WTC11 (cell line): ENCODE results near the gene MEA1. TPM values are rescaled to one million over a fixed set of nuclear protein-coding genes. Genes with fewer than 3 reads are reported as not detected.

Experiments
- ATAC-seq: fragments of 200-7000 bp; cut with Tn5 transposase; 2 replicates; pipeline ENCODE4 v1.10.0; 2021; ENCODE audit warnings: mild to moderate bottlenecking, moderate library complexity
- CTCF ChIA-PET: fragments of 300-600 bp; sonication (Branson Sonifier 250); formaldehyde crosslinking; loops from one replicate; lab custom pipeline; 2021; ENCODE audit warnings: antibody characterized with exemption; lab: Charles Lee
- POLR2A ChIA-PET: fragments of 350-600 bp; sonication (Branson Sonifier 250); formaldehyde crosslinking; loops from one replicate; lab custom pipeline; 2021; ENCODE audit warnings: antibody characterized with exemption; lab: Charles Lee
- DNase-seq: peaks from one replicate; pipeline ENCODE4 v3.0.0; 2021; ENCODE audit warnings: low spot score
- H3K27ac Mint-ChIP-seq: 2 replicates; pipeline ENCODE4 v1.8.0; 2021; ENCODE audit warnings: mixed read lengths
- H3K27me3 Mint-ChIP-seq: 2 replicates; pipeline ENCODE4 v1.8.0; 2021; ENCODE audit warnings: low read depth, mild to moderate bottlenecking, moderate library complexity, mixed read lengths
- H3K36me3 Mint-ChIP-seq: 2 replicates; pipeline ENCODE4 v1.8.0; 2021; ENCODE audit warnings: mixed read lengths
- H3K4me1 Mint-ChIP-seq: 2 replicates; pipeline ENCODE4 v1.8.0; 2022; ENCODE audit warnings: mixed read lengths
- H3K4me3 Mint-ChIP-seq: 2 replicates; pipeline ENCODE4 v1.8.0; 2021; ENCODE audit warnings: mild to moderate bottlenecking, moderate library complexity, mixed read lengths
- H3K9me3 Mint-ChIP-seq: 2 replicates; pipeline ENCODE4 v1.8.0; 2021; ENCODE audit warnings: mixed read lengths
- CREM ChIP-seq: sonication (generic); formaldehyde crosslinking; IDR thresholded peaks from 2 replicates; pipeline ENCODE4 v1.8.1; 2022; ENCODE audit warnings: mild to moderate bottlenecking, missing genetic modification reagents, moderate library complexity
- ESRRA ChIP-seq: sonication (generic); formaldehyde crosslinking; IDR thresholded peaks from 2 replicates; pipeline ENCODE4 v1.8.1; 2022; ENCODE audit warnings: mild to moderate bottlenecking, missing genetic modification reagents, borderline replicate concordance
- FOXJ3 ChIP-seq: sonication (generic); formaldehyde crosslinking; IDR thresholded peaks from 2 replicates; pipeline ENCODE4 v1.9.0; 2021; ENCODE audit warnings: missing genetic modification reagents, mild to moderate bottlenecking, borderline replicate concordance
- FOXP1 ChIP-seq: sonication (generic); formaldehyde crosslinking; IDR thresholded peaks from 2 replicates; pipeline ENCODE4 v1.8.0; 2022; ENCODE audit warnings: missing genetic modification reagents, mild to moderate bottlenecking, moderate library complexity, borderline replicate concordance
- GTF2I ChIP-seq: fragments of 250-450 bp; sonication (Bioruptor Pico); conservative IDR thresholded peaks from 2 replicates; pipeline ENCODE4 v1.4.0; 2021; ENCODE audit warnings: mild to moderate bottlenecking
- JAZF1 ChIP-seq: fragments of 250-450 bp; sonication (Bioruptor Pico); IDR thresholded peaks from 2 replicates; pipeline ENCODE4 v1.9.0; 2021; ENCODE audit warnings: moderate library complexity, mild to moderate bottlenecking, inconsistent platforms
- NFE2L1 ChIP-seq: sonication (generic); formaldehyde crosslinking; IDR thresholded peaks from 2 replicates; pipeline ENCODE4 v1.8.1; 2023; ENCODE audit warnings: missing genetic modification reagents
- NR1H2 ChIP-seq: sonication (generic); formaldehyde crosslinking; IDR thresholded peaks from 2 replicates; pipeline ENCODE4 v1.9.0; 2021; ENCODE audit warnings: mild to moderate bottlenecking, moderate library complexity, missing genetic modification reagents
- OVOL2 ChIP-seq: fragments of 250-450 bp; sonication (Bioruptor Pico); IDR thresholded peaks from 2 replicates; pipeline ENCODE4 v1.9.0; 2021; ENCODE audit warnings: mild to moderate bottlenecking, borderline replicate concordance
- PRRX2 ChIP-seq: fragments of 250-450 bp; sonication (Bioruptor Pico); IDR thresholded peaks from 2 replicates; pipeline ENCODE4 v1.8.0; 2021; ENCODE audit warnings: mild to moderate bottlenecking
- RELA ChIP-seq: sonication (generic); formaldehyde crosslinking; IDR thresholded peaks from 2 replicates; pipeline ENCODE4 v1.8.1; 2022; ENCODE audit warnings: missing genetic modification reagents, mild to moderate bottlenecking, borderline replicate concordance
- SOX15 ChIP-seq: fragments of 250-450 bp; sonication (Bioruptor Pico); IDR thresholded peaks from 2 replicates; pipeline ENCODE4 v1.9.0; 2021; ENCODE audit warnings: mild to moderate bottlenecking
- TEAD1 ChIP-seq: sonication (generic); formaldehyde crosslinking; IDR thresholded peaks from 2 replicates; pipeline ENCODE4 v1.8.0; 2022; ENCODE audit warnings: mild to moderate bottlenecking, missing genetic modification reagents
- ZNF138 ChIP-seq: sonication (generic); formaldehyde crosslinking; conservative IDR thresholded peaks from 2 replicates; pipeline ENCODE4 v1.8.1; 2022; ENCODE audit warnings: mild to moderate bottlenecking, moderate library complexity, missing genetic modification reagents
- ZNF219 ChIP-seq: sonication (generic); formaldehyde crosslinking; IDR thresholded peaks from 2 replicates; pipeline ENCODE4 v1.8.0; 2023; ENCODE audit warnings: missing genetic modification reagents, mild to moderate bottlenecking, borderline replicate concordance
- ZNF263 ChIP-seq: sonication (generic); formaldehyde crosslinking; IDR thresholded peaks from 2 replicates; pipeline ENCODE4 v1.8.1; 2022; ENCODE audit warnings: low read depth, mild to moderate bottlenecking, moderate library complexity, missing genetic modification reagents
- ZNF396 ChIP-seq: fragments of 250-450 bp; sonication (Bioruptor Pico); IDR thresholded peaks from 2 replicates; pipeline ENCODE4 v1.8.0; 2021; ENCODE audit warnings: mild to moderate bottlenecking, moderate library complexity, borderline replicate concordance
- total RNA-seq: library from RNA; stranded (reverse); gene quantifications from 3 replicates; pipeline ENCODE4 v1.2.3, GENCODE V29; 2021
- TF ChIP-seq, protein P1 (sequence below): sonication (generic); formaldehyde crosslinking; IDR thresholded peaks from 2 replicates; pipeline ENCODE4 v1.8.1; 2023; ENCODE audit warnings: mild to moderate bottlenecking, moderate library complexity, missing genetic modification reagents
- TF ChIP-seq, protein P2 (sequence below): sonication (generic); formaldehyde crosslinking; IDR thresholded peaks from 2 replicates; pipeline ENCODE4 v1.8.1; 2022; ENCODE audit warnings: mild to moderate bottlenecking, moderate library complexity, missing genetic modification reagents
- TF ChIP-seq, protein P3 (sequence below): sonication (generic); formaldehyde crosslinking; IDR thresholded peaks from 2 replicates; pipeline ENCODE4 v1.8.0; 2023; ENCODE audit warnings: missing genetic modification reagents
- TF ChIP-seq, protein P4 (sequence below): fragments of 250-450 bp; sonication (Bioruptor Pico); IDR thresholded peaks from 2 replicates; pipeline ENCODE4 v1.8.0; 2021; ENCODE audit warnings: mild to moderate bottlenecking
- TF ChIP-seq, protein P5 (sequence below): sonication (generic); formaldehyde crosslinking; IDR thresholded peaks from 2 replicates; pipeline ENCODE4 v1.8.1; 2022; ENCODE audit warnings: low read depth, missing genetic modification reagents, borderline replicate concordance
- TF ChIP-seq, protein P6 (sequence below): sonication (generic); formaldehyde crosslinking; IDR thresholded peaks from 2 replicates; pipeline ENCODE4 v1.8.0; 2022; ENCODE audit warnings: missing genetic modification reagents

MEA1 gene
- total RNA-seq, 1 experiment from 2014 or later, result 85.0 TPM

DNA sequence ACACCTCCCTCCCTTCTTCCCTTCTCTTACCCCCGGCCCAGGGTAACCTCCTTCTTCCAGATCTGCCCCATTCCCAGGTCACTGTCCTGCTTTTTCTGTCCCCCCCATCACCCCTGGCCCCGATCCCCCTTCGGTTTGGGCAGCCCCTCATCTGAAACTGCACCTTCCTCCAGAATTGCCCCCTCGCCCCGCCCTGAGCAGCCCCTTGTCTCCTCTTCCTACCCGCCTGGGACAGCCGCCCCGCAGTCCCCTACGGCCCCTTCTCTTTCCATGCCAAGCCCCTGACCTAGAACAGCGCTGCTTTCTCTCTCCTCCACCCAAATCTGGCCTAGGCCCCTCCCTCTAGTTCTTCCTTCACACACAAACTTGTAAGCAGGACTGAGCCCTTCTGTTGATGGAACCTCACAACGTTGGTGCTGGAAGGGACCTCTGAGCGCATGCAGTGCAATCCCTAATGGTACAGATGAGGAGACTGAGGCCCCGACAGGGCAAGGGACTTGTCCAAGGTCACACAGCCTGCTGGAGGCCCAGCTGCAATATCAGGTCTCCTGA lies 28.7 kb downstream of the MEA1 start:
- Mint-ChIP-seq H3K36me3 (peaks cover 5% of the 10 kb centered on the region), H3K4me1 (peaks cover 20% of the 10 kb centered on the region), H3K27me3 (no peaks in the 10 kb centered on the region), H3K4me3 (peak overlapping the region; percentile 79), H3K9me3 (no peaks in the 10 kb centered on the region), H3K27ac (no peak overlapping the region)
- ChIA-PET CTCF (interaction anchor here (0.9 to 1.9 kb wide), 6 partner anchors 11 to 86 kb away, joined by 3 to 14 read pairs (median 10); partner anchors contain the start of genes CNPY3, KLHDC3 and MEA1), POLR2A (interaction anchor here (0.5 to 1.6 kb wide), 4 partner anchors 11 to 94 kb away, joined by 4 to 9 read pairs (median 5); a partner anchor contains a TSS)
- TF ChIP-seq NFE2L1 (CRISPR knock-in tag) (no peak), FOXP1 (CRISPR knock-in tag) (no peak), PRRX2 (CRISPR knock-in tag) (no peak), GTF2I (0 out of 2 replicates have a peak, but pooled peaks have one; percentile 35)
- ATAC-seq (peak; percentile 4), DNase-seq (no peak)

DNA sequence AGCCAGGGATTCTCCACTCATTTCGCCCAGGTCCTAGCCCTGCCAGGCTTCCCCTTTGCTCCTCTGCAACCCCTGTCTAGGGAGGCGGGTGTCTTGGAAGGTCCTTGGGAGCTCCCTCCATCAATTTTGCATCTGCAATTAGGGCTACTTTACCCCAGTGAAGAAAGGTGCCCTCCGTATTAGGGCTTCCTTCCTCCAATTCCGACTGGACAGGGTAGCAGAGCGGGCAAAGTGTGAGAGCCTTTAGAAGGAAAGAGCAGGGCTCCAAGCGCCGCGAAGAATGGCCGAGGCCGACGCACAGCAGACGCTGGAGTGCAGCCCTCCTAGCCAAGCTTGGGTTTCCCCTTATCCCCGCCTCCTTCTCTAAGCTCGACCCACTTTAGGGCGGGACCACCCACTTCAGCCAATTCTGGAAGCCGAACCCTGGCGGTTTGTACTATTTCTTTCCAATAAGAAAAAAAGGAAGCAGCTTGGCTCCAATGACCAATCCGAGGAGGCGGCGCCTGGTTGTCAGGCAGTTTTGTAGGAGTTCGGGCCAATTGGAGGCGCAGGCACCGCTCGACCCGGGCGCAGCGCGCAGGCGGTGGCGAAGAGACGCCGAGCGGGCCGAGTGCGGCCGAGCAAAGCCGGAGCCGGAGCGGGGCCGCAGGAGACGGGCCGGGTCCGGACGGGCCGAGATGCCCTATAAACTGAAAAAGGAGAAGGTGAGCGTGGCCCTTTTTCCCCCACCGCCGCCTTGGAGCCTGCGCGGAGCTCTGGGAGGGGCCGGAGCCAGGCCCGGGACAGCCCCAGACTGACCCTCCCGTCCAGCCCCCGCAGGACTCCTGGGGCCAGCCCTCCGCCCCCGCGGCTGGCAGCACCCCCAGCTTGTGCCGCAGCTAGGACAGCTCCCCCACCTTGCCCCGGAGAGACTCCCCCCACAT lies 29.5 kb downstream of the MEA1 start, which contains the start of gene PPP2R5D:
PPP2R5D (plus strand) TSS at position 570 of the 923 bp plus-strand sequence; CDS start at position 678, 108 bp downstream.
- ATAC-seq (peak; percentile 97), DNase-seq (peak; percentile 98)
- H3K4me1 Mint-ChIP-seq, result peaks cover 27% of the 10 kb centered on the region
- H3K36me3 Mint-ChIP-seq, result peaks cover 1% of the 10 kb centered on the region; the same call in 1 of the 2 replicates
- H3K9me3 Mint-ChIP-seq, result no peaks in the 10 kb centered on the region
- H3K27ac Mint-ChIP-seq, result peak within 1 kb of the TSS; percentile 80
- H3K27me3 Mint-ChIP-seq, result no peaks in the 10 kb centered on the region
- H3K4me3 Mint-ChIP-seq, result peak within 1 kb of the TSS; percentile 79
- CTCF ChIA-PET, result interaction anchor here (0.8 to 1.9 kb wide), 9 partner anchors 12 to 245 kb away, joined by 3 to 14 read pairs (median 7); partner anchors contain the start of genes CNPY3, DNPH1, KLHDC3 and MEA1
- POLR2A ChIA-PET, result interaction anchor here (0.5 to 1.6 kb wide), 15 partner anchors 12 to 186 kb away, joined by 3 to 12 read pairs (median 5); partner anchors contain the start of genes CNPY3, KLC4, KLHDC3 and MEA1
- TF ChIP-seq, protein P1, sequence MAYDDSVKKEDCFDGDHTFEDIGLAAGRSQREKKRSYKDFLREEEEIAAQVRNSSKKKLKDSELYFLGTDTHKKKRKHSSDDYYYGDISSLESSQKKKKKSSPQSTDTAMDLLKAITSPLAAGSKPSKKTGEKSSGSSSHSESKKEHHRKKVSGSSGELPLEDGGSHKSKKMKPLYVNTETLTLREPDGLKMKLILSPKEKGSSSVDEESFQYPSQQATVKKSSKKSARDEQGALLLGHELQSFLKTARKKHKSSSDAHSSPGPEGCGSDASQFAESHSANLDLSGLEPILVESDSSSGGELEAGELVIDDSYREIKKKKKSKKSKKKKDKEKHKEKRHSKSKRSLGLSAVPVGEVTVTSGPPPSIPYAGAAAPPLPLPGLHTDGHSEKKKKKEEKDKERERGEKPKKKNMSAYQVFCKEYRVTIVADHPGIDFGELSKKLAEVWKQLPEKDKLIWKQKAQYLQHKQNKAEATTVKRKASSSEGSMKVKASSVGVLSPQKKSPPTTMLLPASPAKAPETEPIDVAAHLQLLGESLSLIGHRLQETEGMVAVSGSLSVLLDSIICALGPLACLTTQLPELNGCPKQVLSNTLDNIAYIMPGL, result 0 out of 2 replicates have a peak, but pooled peaks have one; percentile 16
- TF ChIP-seq TEAD1 (CRISPR knock-in tag) (no peak), SOX15 (no peak), ZNF138 (no peak), ESRRA (CRISPR knock-in tag) (no peak), RELA (CRISPR knock-in tag) (no peak), ZNF396 (no peak), FOXJ3 (no peak), CREM (CRISPR knock-in tag) (0 out of 2 replicates have a peak, but pooled peaks have one; percentile 22), NR1H2 (CRISPR knock-in tag) (no peak), ZNF263 (no peak), ZNF219 (CRISPR knock-in tag) (no peak), OVOL2 (CRISPR knock-in tag) (no peak), JAZF1 (CRISPR knock-in tag) (no peak)
- TF ChIP-seq, protein P2, sequence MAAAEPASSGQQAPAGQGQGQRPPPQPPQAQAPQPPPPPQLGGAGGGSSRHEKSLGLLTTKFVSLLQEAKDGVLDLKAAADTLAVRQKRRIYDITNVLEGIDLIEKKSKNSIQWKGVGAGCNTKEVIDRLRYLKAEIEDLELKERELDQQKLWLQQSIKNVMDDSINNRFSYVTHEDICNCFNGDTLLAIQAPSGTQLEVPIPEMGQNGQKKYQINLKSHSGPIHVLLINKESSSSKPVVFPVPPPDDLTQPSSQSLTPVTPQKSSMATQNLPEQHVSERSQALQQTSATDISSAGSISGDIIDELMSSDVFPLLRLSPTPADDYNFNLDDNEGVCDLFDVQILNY, result no peak
- TF ChIP-seq, protein P3, sequence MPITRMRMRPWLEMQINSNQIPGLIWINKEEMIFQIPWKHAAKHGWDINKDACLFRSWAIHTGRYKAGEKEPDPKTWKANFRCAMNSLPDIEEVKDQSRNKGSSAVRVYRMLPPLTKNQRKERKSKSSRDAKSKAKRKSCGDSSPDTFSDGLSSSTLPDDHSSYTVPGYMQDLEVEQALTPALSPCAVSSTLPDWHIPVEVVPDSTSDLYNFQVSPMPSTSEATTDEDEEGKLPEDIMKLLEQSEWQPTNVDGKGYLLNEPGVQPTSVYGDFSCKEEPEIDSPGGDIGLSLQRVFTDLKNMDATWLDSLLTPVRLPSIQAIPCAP (CRISPR knock-in tag), result no peak
- TF ChIP-seq, protein P4, sequence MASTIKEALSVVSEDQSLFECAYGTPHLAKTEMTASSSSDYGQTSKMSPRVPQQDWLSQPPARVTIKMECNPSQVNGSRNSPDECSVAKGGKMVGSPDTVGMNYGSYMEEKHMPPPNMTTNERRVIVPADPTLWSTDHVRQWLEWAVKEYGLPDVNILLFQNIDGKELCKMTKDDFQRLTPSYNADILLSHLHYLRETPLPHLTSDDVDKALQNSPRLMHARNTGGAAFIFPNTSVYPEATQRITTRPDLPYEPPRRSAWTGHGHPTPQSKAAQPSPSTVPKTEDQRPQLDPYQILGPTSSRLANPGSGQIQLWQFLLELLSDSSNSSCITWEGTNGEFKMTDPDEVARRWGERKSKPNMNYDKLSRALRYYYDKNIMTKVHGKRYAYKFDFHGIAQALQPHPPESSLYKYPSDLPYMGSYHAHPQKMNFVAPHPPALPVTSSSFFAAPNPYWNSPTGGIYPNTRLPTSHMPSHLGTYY (CRISPR knock-in tag), result no peak
- TF ChIP-seq, protein P5, sequence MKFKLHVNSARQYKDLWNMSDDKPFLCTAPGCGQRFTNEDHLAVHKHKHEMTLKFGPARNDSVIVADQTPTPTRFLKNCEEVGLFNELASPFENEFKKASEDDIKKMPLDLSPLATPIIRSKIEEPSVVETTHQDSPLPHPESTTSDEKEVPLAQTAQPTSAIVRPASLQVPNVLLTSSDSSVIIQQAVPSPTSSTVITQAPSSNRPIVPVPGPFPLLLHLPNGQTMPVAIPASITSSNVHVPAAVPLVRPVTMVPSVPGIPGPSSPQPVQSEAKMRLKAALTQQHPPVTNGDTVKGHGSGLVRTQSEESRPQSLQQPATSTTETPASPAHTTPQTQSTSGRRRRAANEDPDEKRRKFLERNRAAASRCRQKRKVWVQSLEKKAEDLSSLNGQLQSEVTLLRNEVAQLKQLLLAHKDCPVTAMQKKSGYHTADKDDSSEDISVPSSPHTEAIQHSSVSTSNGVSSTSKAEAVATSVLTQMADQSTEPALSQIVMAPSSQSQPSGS (CRISPR knock-in tag), result no peak
- TF ChIP-seq, protein P6, sequence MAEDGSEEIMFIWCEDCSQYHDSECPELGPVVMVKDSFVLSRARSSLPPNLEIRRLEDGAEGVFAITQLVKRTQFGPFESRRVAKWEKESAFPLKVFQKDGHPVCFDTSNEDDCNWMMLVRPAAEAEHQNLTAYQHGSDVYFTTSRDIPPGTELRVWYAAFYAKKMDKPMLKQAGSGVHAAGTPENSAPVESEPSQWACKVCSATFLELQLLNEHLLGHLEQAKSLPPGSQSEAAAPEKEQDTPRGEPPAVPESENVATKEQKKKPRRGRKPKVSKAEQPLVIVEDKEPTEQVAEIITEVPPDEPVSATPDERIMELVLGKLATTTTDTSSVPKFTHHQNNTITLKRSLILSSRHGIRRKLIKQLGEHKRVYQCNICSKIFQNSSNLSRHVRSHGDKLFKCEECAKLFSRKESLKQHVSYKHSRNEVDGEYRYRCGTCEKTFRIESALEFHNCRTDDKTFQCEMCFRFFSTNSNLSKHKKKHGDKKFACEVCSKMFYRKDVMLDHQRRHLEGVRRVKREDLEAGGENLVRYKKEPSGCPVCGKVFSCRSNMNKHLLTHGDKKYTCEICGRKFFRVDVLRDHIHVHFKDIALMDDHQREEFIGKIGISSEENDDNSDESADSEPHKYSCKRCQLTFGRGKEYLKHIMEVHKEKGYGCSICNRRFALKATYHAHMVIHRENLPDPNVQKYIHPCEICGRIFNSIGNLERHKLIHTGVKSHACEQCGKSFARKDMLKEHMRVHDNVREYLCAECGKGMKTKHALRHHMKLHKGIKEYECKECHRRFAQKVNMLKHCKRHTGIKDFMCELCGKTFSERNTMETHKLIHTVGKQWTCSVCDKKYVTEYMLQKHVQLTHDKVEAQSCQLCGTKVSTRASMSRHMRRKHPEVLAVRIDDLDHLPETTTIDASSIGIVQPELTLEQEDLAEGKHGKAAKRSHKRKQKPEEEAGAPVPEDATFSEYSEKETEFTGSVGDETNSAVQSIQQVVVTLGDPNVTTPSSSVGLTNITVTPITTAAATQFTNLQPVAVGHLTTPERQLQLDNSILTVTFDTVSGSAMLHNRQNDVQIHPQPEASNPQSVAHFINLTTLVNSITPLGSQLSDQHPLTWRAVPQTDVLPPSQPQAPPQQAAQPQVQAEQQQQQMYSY (CRISPR knock-in tag), result peak; percentile 76
